CD4-positive, alpha-beta T cell treated with Interleukin-17A for 4 hours (primary cell): ENCODE measurements around the gene EDN1.
"Not testable (repeated sequence)": the region's sequence is repeated elsewhere in the genome, so short reads cannot be mapped to it uniquely, and the experiment has no call there.

Experiments
- DNase-seq: peaks from one replicate; pipeline ENCODE4 v3.0.0-alpha.2; 2020; ENCODE audit warnings: mixed read lengths

The EDN1 gene

GRCh38 chr6:12295558-12296254, 5.5 kb downstream of the EDN1 start:
- DNase-seq: no peak

GRCh38 chr6:12296255-12296573, 6.1 kb downstream of the EDN1 start:
- DNase-seq: no peak

DNA sequence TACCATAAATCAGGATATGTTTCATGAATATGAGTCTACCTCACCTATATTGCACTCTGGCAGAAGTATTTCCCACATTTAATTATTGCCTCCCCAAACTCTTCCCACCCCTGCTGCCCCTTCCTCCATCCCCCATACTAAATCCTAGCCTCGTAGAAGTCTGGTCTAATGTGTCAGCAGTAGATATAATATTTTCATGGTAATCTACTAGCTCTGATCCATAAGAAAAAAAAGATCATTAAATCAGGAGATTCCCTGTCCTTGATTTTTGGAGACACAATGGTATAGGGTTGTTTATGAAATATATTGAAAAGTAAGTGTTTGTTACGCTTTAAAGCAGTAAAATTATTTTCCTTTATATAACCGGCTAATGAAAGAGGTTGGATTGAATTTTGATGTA, 6.4 kb downstream of the EDN1 start:
- no peak for DNase-seq

- DNase-seq: no peak
Measured at GRCh38 chr6:12297363-12298016, 7.3 kb downstream of the EDN1 start.

DNA sequence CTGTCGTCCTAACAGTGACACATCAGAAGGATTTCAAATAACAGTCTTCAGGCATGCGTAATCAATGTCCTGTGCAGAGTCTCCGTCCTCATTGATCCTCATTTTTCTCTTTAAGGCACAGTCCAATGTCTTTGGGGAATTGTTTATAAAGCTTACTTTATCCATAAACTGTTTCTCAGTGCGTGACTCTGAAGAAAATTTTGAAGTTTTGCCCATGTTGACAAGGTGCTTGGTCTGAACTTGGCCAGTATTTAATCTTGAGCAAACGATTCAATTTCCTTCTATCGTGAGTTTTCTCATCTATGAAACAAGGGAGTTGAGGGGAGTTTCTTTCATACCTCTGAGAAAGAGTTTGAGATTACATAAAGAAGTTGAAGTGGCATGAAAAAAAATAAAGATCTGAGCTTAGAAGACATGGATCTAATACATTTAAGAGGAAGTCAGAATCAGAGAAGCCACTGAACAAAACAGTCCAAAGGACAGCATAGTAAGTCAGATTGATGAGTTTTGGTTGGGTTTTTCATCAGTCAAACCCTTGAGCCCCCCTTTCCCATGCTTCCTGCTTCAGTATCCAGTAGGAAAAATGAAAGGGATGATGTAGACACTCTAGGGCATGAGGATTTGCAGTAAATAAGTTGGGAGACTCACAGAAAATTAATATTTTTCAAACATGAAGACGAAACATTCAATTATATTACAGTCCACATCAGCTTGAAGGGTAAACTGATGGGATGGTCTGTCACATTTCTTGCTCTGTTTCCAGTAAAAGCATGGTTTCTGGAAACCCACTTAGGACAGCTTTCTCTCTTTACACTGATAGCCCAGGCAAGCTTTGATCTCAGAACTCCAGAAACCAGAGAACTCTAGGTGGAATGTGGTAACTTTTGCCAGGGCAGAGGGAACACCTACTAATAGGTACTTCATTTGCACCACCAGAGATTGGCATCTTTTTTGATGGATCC, 8.1 kb downstream of the EDN1 start:
- DNase-seq: no peak

DNA sequence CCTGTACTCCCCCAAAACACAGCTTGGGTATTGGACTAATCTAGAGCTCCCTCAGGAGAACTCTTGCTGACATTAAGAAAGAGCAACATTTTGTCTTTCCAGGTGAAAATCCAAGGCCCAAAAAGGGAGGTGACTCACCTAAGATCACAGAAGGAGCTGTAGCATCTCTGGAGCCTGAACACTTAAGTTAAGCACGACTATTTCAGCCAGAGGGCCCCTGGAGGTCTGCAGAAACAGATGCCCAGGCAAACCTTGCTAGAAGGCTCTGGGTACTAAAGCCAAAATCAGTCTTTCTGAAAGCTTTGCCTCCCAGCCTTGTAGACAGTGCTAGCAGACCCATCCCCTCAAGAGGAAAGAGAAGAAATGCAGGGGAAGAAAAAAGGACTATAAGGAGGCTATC, 8.8 kb downstream of the EDN1 start:
- no peak for DNase-seq

GRCh38 chr6:12301018-12301417, 10.9 kb downstream of the EDN1 start:
- no peak for DNase-seq

DNA sequence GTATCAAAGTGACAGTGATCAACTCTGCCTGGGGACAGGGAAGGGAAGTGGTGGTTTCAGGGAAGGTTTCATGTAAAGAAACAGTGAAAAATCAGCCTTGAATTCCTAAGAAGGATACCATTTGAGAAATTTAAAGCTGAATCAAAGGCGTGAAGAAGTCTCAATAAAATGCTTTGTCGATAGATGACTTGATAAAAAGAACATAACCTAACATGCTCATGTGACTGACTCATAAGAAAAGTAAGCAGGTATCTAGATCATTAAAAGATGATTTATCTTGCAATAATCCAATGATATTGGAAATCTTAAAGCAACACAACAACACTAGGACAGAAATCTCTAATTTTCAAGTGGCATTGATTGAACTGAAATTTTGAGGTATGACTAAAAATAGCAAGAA, 14.3 kb downstream of the EDN1 start:
- no peak for DNase-seq

DNA sequence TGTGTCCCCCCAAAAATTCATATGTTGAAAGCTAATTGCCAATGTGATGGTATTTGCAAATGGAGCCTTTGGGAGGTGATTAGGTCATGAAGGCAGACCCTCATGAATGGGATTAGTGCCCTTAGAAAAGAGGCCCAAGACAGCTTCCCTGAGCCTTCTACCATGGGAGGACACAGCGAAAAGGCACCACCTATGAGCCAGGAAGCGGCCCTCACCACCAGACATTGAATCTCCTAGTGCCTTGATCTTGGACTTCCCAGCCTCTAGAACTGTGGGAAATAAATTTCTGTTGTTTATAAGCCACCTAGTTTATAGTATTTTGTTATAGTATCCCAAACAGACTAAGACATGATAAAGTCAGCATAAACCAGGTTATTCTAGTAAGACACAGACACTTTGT, 18.9 kb downstream of the EDN1 start:
- no peak for DNase-seq

- DNase-seq: no peak
Measured at GRCh38 chr6:12311106-12311505, 20.9 kb downstream of the EDN1 start.

- DNase-seq: no peak
Measured at GRCh38 chr6:12312736-12313135, 22.6 kb downstream of the EDN1 start.

DNA sequence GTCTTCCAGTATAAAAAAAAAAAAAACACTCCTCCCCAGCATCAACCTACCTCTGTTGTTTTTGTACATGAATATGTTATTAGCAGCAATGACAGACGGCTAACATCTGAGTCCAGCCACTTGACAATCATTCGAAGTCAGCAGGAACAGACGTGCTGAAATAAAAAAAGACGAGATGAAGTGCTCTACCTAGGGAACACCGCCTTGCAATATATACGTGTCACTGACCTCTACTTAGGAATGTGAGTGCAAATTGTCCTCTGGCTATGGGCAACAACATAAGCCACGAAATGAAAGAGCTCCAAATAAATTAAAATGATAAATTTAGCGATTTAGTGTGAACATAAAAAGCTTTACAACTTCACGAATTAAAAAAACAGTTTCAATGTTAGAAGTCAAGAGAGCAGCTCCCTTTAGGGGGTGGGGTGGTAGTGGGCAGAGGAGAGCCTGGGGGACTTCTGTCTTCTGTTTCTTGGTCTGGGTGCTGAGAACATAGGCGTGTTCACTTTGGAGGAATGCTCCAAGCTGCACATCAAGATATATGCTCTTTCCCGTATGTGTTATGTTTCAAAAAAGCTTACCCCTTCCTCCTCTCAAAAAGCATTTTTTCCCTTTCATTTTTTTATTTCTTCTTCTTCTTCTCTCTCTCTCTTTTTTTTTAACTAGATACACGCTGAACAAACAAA, 23.3 kb downstream of the EDN1 start:
- no peak for DNase-seq

DNA sequence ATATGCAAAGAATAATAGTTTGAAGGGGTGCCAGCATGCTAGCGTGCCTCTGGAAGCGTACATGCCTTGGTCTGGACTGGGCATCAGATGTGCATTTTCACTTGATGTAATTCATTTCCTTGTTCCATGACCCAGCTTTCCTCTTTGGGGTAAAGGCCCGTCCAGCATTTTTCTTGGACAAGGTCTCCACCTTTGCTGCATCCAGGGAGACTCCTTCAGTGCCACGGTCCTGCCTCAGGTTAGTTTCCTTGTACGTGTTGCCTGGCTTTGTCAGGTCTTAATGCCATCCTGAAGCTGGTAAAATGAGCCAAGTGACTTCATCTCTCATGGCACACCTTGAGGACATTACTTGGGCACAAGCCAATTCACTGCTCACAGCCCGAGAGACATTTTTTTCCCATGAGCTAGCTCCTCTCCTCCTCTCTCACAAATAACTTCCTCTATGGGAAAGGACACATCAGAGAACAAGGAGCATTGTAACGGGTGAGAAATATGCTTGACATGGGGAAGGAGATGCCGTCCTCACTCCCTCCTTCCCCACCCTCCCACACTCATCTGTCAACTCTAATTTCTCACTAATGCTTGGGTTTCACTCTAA, 23.9 kb downstream of the EDN1 start:
- DNase-seq: no peak

DNA sequence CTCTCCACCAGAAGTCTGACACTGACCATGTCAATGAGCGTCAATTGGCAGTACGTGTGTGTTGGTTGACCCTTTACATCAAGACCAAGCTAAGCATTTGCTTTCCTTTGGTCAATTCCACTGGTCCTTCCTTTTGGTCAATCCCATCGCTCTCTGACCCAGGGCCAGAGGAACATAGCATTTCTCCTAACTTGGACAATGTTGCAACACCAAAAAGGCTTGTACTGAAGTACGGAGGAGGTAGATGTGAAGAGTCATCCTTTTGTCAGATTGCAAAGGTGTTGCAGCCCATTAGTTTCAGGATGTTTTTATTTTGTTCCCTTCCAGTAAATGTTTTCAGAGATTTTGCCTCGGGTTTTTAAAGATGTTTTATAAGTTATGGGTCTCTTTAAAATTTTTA, 24.6 kb downstream of the EDN1 start:
- no peak for DNase-seq

DNA sequence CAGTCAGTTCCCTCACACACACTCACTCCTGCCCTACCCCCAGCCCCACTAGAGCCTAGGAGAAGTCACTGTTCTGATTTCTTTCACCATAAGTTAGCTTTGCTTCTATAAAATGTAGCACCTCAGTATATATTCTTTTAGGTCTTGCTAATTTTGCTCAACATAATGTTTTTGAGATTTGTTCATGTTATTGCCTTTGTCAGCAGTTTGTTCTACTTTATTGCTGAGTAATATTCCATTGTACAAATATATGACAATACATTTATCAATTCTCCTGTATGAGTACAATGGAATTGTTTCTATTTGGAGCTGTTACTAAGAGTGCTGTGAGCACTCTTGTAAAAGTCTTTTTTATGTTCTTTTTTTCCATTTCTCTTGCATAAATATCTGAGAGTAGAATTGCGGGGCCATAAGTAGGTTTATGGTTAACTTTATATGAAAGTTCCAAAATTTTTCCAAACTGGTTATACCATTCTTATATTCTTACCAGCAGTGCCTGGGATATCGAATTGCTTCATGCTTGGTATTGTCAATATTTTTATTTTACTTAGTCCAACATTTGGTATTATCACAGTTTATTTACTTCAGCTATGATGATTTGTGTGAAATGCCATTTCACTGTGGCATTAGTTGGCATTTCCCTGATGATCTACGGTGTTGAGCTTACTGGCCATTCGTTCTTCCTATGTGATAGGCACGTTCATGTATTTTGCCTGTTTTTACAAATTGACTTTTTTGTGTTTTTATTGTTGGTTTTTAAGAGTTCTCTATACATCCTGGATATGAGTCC, 25.3 kb downstream of the EDN1 start:
- no peak for DNase-seq

- DNase-seq: no peak
Measured at GRCh38 chr6:12318749-12319148, 28.6 kb downstream of the EDN1 start.

GRCh38 chr6:12320074-12320473, 29.9 kb downstream of the EDN1 start:
- not testable (repeated sequence) for DNase-seq

DNA sequence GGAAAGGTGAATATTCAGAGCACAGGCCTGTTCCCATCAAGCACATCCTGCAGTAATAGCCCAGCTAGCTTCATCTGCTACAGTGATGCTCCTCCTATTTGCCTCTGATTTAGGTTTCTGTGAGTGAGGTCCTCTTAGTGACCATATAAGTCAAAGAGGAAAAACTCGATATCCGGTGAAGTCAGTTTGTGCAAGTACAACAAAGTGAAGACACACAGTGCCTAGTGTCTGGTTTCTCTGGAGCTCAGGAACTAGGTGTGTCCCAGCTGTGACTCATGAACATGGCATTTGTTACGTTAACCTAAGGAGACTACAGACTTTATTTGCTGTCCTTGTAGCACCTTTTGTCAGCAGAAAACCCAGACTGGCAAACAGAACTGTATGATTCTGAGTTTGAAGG, 33.9 kb downstream of the EDN1 start:
- DNase-seq: no peak

GRCh38 chr6:12324748-12325147, 34.6 kb downstream of the EDN1 start:
- DNase-seq: no peak

- DNase-seq: no peak
Measured at GRCh38 chr6:12325872-12326271, 35.7 kb downstream of the EDN1 start.

DNA sequence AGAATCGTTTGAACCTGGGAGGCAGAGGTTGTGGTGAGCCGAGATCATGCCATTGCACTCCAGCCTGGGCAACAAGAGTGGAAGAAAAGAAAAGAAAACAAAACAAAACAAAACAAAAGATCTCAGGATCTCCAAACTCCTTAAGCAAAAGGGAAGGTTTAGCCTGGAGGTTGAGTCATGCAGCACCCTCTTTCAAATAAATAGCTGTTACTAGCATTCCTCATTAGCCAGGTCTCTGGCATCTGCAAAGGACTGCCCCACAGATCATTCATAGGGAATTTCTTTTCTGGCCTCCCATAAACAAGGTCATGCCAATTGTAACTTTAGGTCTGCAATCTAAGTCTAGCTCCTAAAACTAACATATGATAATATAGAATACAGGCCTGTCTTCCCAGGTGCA, 37.2 kb downstream of the EDN1 start:
- no peak for DNase-seq

DNA sequence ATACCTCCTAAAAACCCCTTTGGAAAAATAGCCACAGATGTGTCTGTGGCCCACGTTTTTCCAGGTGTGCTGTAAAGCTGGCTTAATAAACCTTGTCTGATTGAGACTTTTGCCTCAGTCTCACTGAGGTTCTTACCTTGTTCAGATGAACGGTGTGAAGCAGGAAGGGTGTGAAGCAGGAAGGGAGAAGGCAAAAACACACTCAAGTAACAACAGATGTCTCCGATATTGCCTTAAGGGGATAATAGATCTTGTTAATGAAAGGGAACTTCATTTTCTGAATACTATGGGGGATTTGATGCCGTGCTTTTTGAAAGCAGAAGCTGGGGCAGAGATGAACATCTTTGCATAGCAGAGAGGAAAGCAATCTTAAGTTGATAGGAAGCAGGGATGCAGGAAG, 37.8 kb downstream of the EDN1 start:
- DNase-seq: no peak
